H1 (cell line): ENCODE measurements around the gene RAP1A. TPM values are rescaled to one million over a fixed set of nuclear protein-coding genes. Genes with fewer than 3 reads are reported as not detected.

Experiments
- CTCF ChIA-PET: fragments of 300-600 bp; sonication (Branson Sonifier 250); formaldehyde crosslinking; loops from one replicate; lab custom pipeline; 2021; ENCODE audit not compliant: partially characterized antibody; lab: Charles Lee
- POLR2A ChIA-PET: fragments of 300-600 bp; sonication (Branson Sonifier 250); formaldehyde crosslinking; loops from one replicate; lab custom pipeline; 2021; ENCODE audit warnings: inconsistent platforms; ENCODE audit not compliant: partially characterized antibody; lab: Charles Lee
- DNase-seq, 2 experiments: peaks; one replicate each; pipeline versions ENCODE4 v3.0.0 to v3.0.0-alpha.2; 2010 to 2022; ENCODE audit warnings: low spot score in 2 of 2, low read depth in 1 of 2, mixed read lengths in 1 of 2
- FAIRE-seq: peaks from 2 replicates; lab custom pipeline; 2011; peaks lifted over from hg19 to GRCh38; lab: Jason Lieb, UNC
- H2AFZ ChIP-seq: 2 replicates; pipeline ENCODE4 v1.8.1; 2012; ENCODE audit warnings: low read length, inconsistent platforms
- H2AK5ac ChIP-seq: 2 replicates; pipeline ENCODE4 v1.6.1; 2013; ENCODE audit warnings: low read depth, low read length
- H2BK120ac ChIP-seq: replicated peaks from 2 replicates; pipeline ENCODE3; 2013; ENCODE audit warnings: low read depth, low read length, inconsistent platforms
- H2BK12ac ChIP-seq: 2 replicates; pipeline ENCODE4 v1.6.1; 2013; ENCODE audit warnings: low read depth, low read length
- H2BK15ac ChIP-seq: 2 replicates; pipeline ENCODE4 v1.6.1; 2013; ENCODE audit warnings: low read length
- H2BK20ac ChIP-seq: 2 replicates; pipeline ENCODE4 v1.6.1; 2013; ENCODE audit warnings: low read length
- H2BK5ac ChIP-seq: 2 replicates; pipeline ENCODE4 v1.6.1; 2013; ENCODE audit warnings: low read depth, low read length
- H3K14ac ChIP-seq: 2 replicates; pipeline ENCODE4 v1.6.1; 2013; ENCODE audit warnings: inconsistent platforms; ENCODE audit not compliant: insufficient read length
- H3K18ac ChIP-seq: 2 replicates; pipeline ENCODE4 v1.6.1; 2013; ENCODE audit warnings: low read length; ENCODE audit errors: extremely low read depth
- H3K23ac ChIP-seq: 2 replicates; pipeline ENCODE4 v1.6.1; 2013; ENCODE audit warnings: inconsistent platforms; ENCODE audit not compliant: insufficient read length
- H3K23me2 ChIP-seq: 2 replicates; pipeline ENCODE4 v1.6.1; 2013; ENCODE audit warnings: low read depth, low read length
- H3K27ac ChIP-seq: 2 replicates; pipeline ENCODE4 v1.6.1; 2011; ENCODE audit warnings: low read depth, low read length, inconsistent platforms
- H3K27me3 ChIP-seq, 4 experiments: replicated peaks in 1 of 4; 1 replicate in 1 of 4; 2 replicates in 3 of 4; pipeline versions ENCODE4 v1.6.1 to v1.8.1; 2011 to 2013; ENCODE audit warnings: low read length in 3 of 4, mild to moderate bottlenecking in 3 of 4, inconsistent platforms in 2 of 4, mixed read lengths in 2 of 4, moderate library complexity in 1 of 4; ENCODE audit not compliant: control insufficient read depth in 3 of 4, insufficient read depth in 3 of 4; ENCODE audit errors: extremely low read depth in 1 of 4
- H3K36me3 ChIP-seq, 4 experiments: 2 replicates each; pipeline versions ENCODE4 v1.6.1 to v1.8.1; 2011 to 2013; ENCODE audit warnings: mild to moderate bottlenecking in 4 of 4, low read length in 3 of 4, moderate library complexity in 2 of 4, control low read depth in 1 of 4, inconsistent platforms in 1 of 4; ENCODE audit not compliant: insufficient read depth in 4 of 4, control insufficient read depth in 2 of 4
- H3K4ac ChIP-seq: replicated peaks from 2 replicates; pipeline ENCODE3; 2013; ENCODE audit warnings: low read length, low read depth, mixed read lengths, inconsistent platforms; ENCODE audit not compliant: insufficient read length
- H3K4me1 ChIP-seq, 4 experiments: replicated peaks in 1 of 4; 1 replicate in 1 of 4; 2 replicates in 3 of 4; pipeline versions ENCODE4 v1.6.1 to v1.8.1; 2011 to 2013; ENCODE audit warnings: low read length in 3 of 4, inconsistent platforms in 2 of 4, mixed read lengths in 1 of 4; ENCODE audit not compliant: insufficient read depth in 4 of 4, control insufficient read depth in 3 of 4
- H3K4me2 ChIP-seq, 2 experiments: 2 replicates each; pipeline versions ENCODE4 v1.6.1 to v1.8.1; 2011 to 2013; ENCODE audit warnings: low read depth in 2 of 2, low read length in 2 of 2, control low read depth in 1 of 2, inconsistent platforms in 1 of 2, mild to moderate bottlenecking in 1 of 2; ENCODE audit not compliant: insufficient read depth in 1 of 2
- H3K4me3 ChIP-seq, 4 experiments: fragments of 200-600, 300-600 bp in 1 of 4; sonication (generic), shearing (Covaris generic), sonication (Bioruptor Twin) in 1 of 4; 2 replicates each; pipeline versions ENCODE4 v1.5.1 to v1.8.1; 2011 to 2016; ENCODE audit warnings: low read length in 4 of 4, low read depth in 3 of 4, control low read depth in 2 of 4, inconsistent platforms in 2 of 4, mild to moderate bottlenecking in 2 of 4, mixed read lengths in 1 of 4, moderate library complexity in 1 of 4; ENCODE audit not compliant: insufficient read depth in 2 of 4; ENCODE audit errors: extremely low read depth in 1 of 4
- H3K56ac ChIP-seq: replicated peaks from 2 replicates; pipeline ENCODE3; 2013; ENCODE audit warnings: low read depth, mild to moderate bottlenecking, mixed read lengths, low read length, inconsistent platforms; ENCODE audit not compliant: insufficient read length
- H3K79me1 ChIP-seq: 2 replicates; pipeline ENCODE4 v1.6.1; 2013; ENCODE audit warnings: low read depth, low read length, control low read depth
- H3K79me2 ChIP-seq, 2 experiments: 2 replicates each; pipeline versions ENCODE4 v1.6.1 to v1.8.1; 2012 to 2013; ENCODE audit warnings: low read length in 2 of 2, mild to moderate bottlenecking in 2 of 2, inconsistent platforms in 1 of 2; ENCODE audit not compliant: insufficient read depth in 2 of 2, control insufficient read depth in 1 of 2
- H3K9ac ChIP-seq, 4 experiments: replicated peaks in 1 of 4; 1 replicate in 1 of 4; 2 replicates in 3 of 4; pipeline versions ENCODE4 v1.6.1 to v1.8.1; 2011 to 2013; ENCODE audit warnings: low read depth in 3 of 4, low read length in 3 of 4, control low read depth in 2 of 4, mild to moderate bottlenecking in 2 of 4, moderate library complexity in 2 of 4, inconsistent platforms in 1 of 4; ENCODE audit errors: extremely low read depth in 1 of 4
- H3K9me3 ChIP-seq, 2 experiments: 2 replicates each; pipeline versions ENCODE4 v1.6.1 to v1.8.1; 2012 to 2013; ENCODE audit warnings: mild to moderate bottlenecking in 2 of 2, moderate library complexity in 2 of 2, control low read depth in 1 of 2, inconsistent platforms in 1 of 2, low read depth in 1 of 2, low read length in 1 of 2, mixed read lengths in 1 of 2; ENCODE audit not compliant: insufficient read depth in 2 of 2
- H4K20me1 ChIP-seq, 2 experiments: replicated peaks in 1 of 2; 2 replicates each; pipeline versions ENCODE3 to v1.8.1; 2011 to 2013; ENCODE audit warnings: inconsistent platforms in 2 of 2, low read length in 2 of 2, mild to moderate bottlenecking in 1 of 2; ENCODE audit not compliant: insufficient read depth in 2 of 2, control insufficient read depth in 1 of 2
- H4K5ac ChIP-seq: 2 replicates; pipeline ENCODE4 v1.6.1; 2013; ENCODE audit warnings: low read length, low read depth, mixed read lengths, inconsistent platforms; ENCODE audit not compliant: insufficient read length
- H4K8ac ChIP-seq: 2 replicates; pipeline ENCODE4 v1.8.0; 2013; ENCODE audit warnings: mild to moderate bottlenecking, moderate library complexity, low read length, inconsistent platforms; ENCODE audit not compliant: insufficient read depth; ENCODE audit errors: extremely low read depth
- H4K91ac ChIP-seq: replicated peaks from 2 replicates; pipeline ENCODE3; 2013; ENCODE audit warnings: low read length, mixed read lengths, inconsistent platforms; ENCODE audit not compliant: insufficient read length
- ASH2L ChIP-seq: fragments of 200-600, 300-600 bp; sonication (generic); IDR thresholded peaks from one replicate; pipeline ENCODE4 v1.7.1; 2017; ENCODE audit warnings: low read length
- ATF2 ChIP-seq: IDR thresholded peaks from 2 replicates; pipeline ENCODE4 v1.6.1; 2012; ENCODE audit warnings: low read length, inconsistent platforms
- E2F6 ChIP-seq: IDR thresholded peaks from 2 replicates; pipeline ENCODE4 v1.6.1; 2012; ENCODE audit warnings: inconsistent platforms
- EP300 ChIP-seq, 2 experiments: IDR thresholded peaks; 1 replicate in 1 of 2; 2 replicates in 1 of 2; pipeline ENCODE4 v1.6.1; 2011 to 2012; ENCODE audit warnings: low read depth in 2 of 2, low read length in 2 of 2, mild to moderate bottlenecking in 2 of 2, borderline replicate concordance in 1 of 2, inconsistent platforms in 1 of 2, moderate library complexity in 1 of 2
- GABPA ChIP-seq: IDR thresholded peaks from 2 replicates; pipeline ENCODE4 v1.6.1; 2011; ENCODE audit warnings: mild to moderate bottlenecking, low read length, moderate library complexity, borderline replicate concordance; ENCODE audit not compliant: insufficient read depth
- GTF2F1 ChIP-seq: IDR thresholded peaks from 2 replicates; pipeline ENCODE4 v1.6.1; 2012; ENCODE audit warnings: low read depth, low read length, improper control_type of control experiment, borderline replicate concordance
- MAX ChIP-seq: IDR thresholded peaks from 2 replicates; pipeline ENCODE4 v1.6.1; 2012; ENCODE audit warnings: inconsistent platforms
- NANOG ChIP-seq: IDR thresholded peaks from 2 replicates; pipeline ENCODE4 v1.6.1; 2011; ENCODE audit warnings: low read length, low read depth, mild to moderate bottlenecking, inconsistent platforms; ENCODE audit not compliant: insufficient read depth, poor library complexity, severe bottlenecking
- NRF1 ChIP-seq: IDR thresholded peaks from 2 replicates; pipeline ENCODE4 v1.6.1; 2011; ENCODE audit warnings: mild to moderate bottlenecking, low read depth, low read length, improper control_type of control experiment
- RXRA ChIP-seq: IDR thresholded peaks from 2 replicates; pipeline ENCODE4 v1.6.1; 2011; ENCODE audit warnings: low read depth, mild to moderate bottlenecking, low read length, moderate library complexity; ENCODE audit not compliant: insufficient read depth
- TAF1 ChIP-seq: IDR thresholded peaks from 2 replicates; pipeline ENCODE4 v1.6.1; 2011; ENCODE audit warnings: mild to moderate bottlenecking, low read depth, low read length
- TCF12 ChIP-seq: IDR thresholded peaks from 2 replicates; pipeline ENCODE4 v1.6.1; 2011; ENCODE audit warnings: low read depth, mild to moderate bottlenecking, low read length
- polyA plus RNA-seq, 7 experiments: library from polyadenylated mRNA; depleted of rRNA in 3 of 7; stranded (reverse) in 5 of 7; unstranded in 2 of 7; fragments of >200 nt in 5 of 7; fragments of 200-250 nt in 2 of 7; gene quantifications; 1 replicate in 5 of 7; 2 replicates in 1 of 7; 4 replicates in 1 of 7; pipeline versions ENCODE4 v1.2.1 to v1.2.3, GENCODE V29; 2011 to 2013; ENCODE audit warnings: missing spikeins in 2 of 7, mixed read lengths in 2 of 7
- total RNA-seq: library from RNA; stranded (reverse); fragmentation: NEBNext Ultra II Directional; extraction: Animal tissue kit (Norgen Biotek cat#: 25700); gene quantifications from 2 replicates; pipeline ENCODE4 v1.2.1, GENCODE V29; 2021

Gene RAP1A
- total and polyA plus RNA-seq, 2 of the 8 experiments (the other 6 are each of a cell fraction or from before 2014, with no cell fraction given), result 10.9 to 35.8 TPM

GRCh38 chr1:111699268-111699667 lies 79.7 kb downstream of the RAP1A start:
- H4K8ac ChIP-seq, result no peak overlapping the region
- H3K79me1 ChIP-seq, result no peaks in the 10 kb centered on the region
- no peak for DNase-seq
- no peak overlapping the region for H3K4ac ChIP-seq
- no peaks in the 10 kb centered on the region for H3K79me2 ChIP-seq
- H3K23ac ChIP-seq, result no peak overlapping the region
- no peak overlapping the region for H3K4me3 ChIP-seq
- H4K91ac ChIP-seq, result no peak overlapping the region
- H3K27me3 ChIP-seq, result no peaks in the 10 kb centered on the region
- no peak overlapping the region for H4K5ac ChIP-seq
- H3K36me3 ChIP-seq, result peaks cover 2 to 28% (median 7%) of the 10 kb centered on the region in 4 experiments; a peak in 7 of 8 replicates
- ChIA-PET CTCF (interaction anchor here (1.1 to 6.5 kb wide), 5 partner anchors 13 to 219 kb away, joined by 3 to 39 read pairs (median 5); no protein-coding TSS in a partner anchor), POLR2A (no interaction called here)
- H2BK12ac ChIP-seq, result no peak overlapping the region
- no peak overlapping the region for H2BK15ac ChIP-seq
- no peak overlapping the region for H3K27ac ChIP-seq
- no peak overlapping the region for H3K14ac ChIP-seq
- no peak overlapping the region for H3K9ac ChIP-seq
- no peaks in the 10 kb centered on the region for H3K9me3 ChIP-seq
- no peak overlapping the region for H3K18ac ChIP-seq
- H2BK5ac ChIP-seq, result no peak overlapping the region
- no peak overlapping the region for H3K56ac ChIP-seq
- H3K23me2 ChIP-seq, result no peaks in the 10 kb centered on the region
- no peak for FAIRE-seq
- H3K4me1 ChIP-seq, result no peaks in the 10 kb centered on the region
- H3K4me2 ChIP-seq, result no peak overlapping the region
- H4K20me1 ChIP-seq, result no peaks in the 10 kb centered on the region
- no peak overlapping the region for H2BK20ac ChIP-seq
- H2AFZ ChIP-seq, result no peak overlapping the region
- no peak overlapping the region for H2BK120ac ChIP-seq
- no peak overlapping the region for H2AK5ac ChIP-seq
- TF ChIP-seq RXRA (no peak), EP300 (IDR thresholded peaks at IDR 0.05; ENCODE audit: borderline replicate concordance in 1 of 2, low read depth in 2 of 2, low read length in 2 of 2) (no peak), ATF2 (no peak), GTF2F1 (no peak), MAX (no peak), NRF1 (no peak), ASH2L (no peak), GABPA (no peak), NANOG (no peak), TAF1 (no peak), TCF12 (no peak), E2F6 (no peak)
